DMS153 treated with DMSO at 0.1 percent for 48 hours (cell line): ENCODE results near the gene LRRC27.

Experiments used
- DNase-seq: peaks from one replicate; lab custom pipeline; 2025; ENCODE audit not compliant: unreplicated experiment; lab: John Stamatoyannopoulos, UW

The LRRC27 gene

DNA sequence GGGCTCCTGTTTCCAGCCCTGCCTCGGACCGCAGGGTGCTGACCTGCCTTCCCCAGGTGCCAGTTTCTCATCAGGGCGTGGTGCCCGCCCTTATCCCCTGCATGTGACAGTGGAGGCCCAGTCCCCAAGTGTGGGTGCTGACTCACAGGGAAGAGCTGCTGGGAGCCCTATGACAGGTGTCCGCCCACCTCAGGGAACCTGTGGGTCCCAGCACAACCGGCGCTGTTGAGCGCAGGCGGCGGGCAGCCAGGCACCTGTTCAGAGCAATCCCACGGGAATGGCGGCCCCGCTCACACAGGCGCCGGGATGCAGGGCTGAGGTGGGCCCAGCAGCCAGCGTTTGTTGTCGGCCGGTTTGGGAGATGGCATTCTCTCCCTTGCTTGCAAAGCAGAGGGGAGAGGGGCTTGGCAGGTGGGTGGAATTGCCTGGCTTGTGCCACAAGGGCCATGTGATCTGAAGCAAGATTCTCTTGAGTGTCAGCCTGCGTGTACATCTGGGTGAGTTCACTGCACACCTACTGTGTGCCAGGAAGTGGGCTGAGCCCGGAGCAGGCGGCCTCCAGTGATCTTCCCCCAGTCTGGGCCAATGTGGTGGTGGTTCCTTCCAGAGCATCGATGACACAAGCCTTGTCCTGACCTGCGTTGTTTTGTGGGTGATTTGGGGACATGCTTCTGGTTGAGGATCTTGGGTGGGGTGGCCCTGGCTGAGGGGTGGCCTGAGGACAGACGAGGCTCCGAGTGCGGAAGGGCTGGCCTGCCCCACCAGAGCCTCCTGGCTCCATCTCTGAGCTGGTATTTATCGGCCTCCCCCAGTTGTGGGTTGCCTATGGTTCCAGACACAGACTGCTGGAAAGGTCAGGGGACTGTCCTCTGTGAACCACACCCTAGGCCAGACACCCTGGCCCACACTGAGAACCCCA, 67.4 kb downstream of the LRRC27 start:
- no peak for DNase-seq

DNA sequence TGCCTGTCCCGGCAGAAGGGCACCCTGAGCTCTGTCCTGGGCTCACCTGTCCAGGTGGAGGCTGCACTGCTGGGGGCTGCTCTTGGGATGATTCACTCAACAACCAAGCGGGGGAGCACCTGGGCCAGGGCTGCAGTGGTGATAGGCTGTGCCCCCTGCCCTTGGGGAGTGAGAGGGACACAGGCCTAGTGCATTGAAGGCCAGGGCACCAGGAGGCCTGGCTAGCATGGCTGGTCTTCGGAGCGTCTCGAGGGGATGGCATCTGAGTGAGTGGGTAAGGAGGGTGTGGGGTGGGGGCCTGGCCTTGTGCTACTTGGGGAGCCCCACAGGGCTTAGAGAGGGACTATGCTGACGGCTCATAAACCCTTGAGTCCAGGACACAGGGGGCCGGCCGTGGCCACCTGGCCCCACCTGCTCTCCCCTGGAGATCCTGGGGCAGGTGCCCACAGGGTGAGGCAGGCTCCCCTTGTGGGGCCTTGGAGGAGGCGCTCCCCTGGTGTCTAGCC, 68.1 kb downstream of the LRRC27 start:
- no peak for DNase-seq

GRCh38 chr10:132400547-132401151, 68.7 kb downstream of the LRRC27 start:
- DNase-seq: no peak

DNA sequence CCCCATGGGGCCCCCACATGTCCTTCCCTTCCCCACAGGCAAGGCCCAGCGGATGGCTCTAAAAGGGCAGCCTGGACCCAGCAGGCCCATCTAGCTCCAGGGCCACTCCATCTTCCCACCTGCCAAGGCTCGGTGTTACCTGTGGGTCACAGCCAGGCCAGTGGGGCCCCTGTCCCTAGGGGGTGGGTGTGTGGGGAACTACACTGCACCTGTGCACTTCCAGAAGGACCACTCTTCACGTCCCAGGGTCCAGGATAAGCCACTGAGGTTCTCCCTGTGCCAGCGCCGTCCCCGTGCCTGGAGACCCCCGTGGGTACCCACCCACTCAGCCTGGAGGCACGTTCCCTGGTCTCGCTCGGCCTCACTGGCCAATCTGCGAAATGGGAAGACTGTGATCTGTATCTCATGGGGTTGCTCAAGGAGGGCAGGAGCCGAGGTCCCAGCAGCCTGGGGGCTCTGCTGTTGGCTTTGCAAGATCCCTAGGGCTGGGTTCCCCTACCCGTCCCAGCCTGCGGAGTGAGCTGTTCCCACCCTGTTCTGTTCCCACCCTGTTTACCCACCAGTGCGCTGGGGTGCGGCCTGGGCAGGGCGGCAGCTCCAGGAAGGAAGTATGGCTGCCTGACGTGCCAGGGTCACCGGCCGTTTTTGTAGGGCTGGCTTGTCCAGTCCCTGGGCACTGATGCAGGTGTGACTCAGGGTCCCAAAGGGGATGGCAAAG, 69.6 kb downstream of the LRRC27 start:
- no peak for DNase-seq

- DNase-seq: no peak
These were observed 70.8 kb downstream of the LRRC27 start for GRCh38 chr10:132402781-132403241.

DNA sequence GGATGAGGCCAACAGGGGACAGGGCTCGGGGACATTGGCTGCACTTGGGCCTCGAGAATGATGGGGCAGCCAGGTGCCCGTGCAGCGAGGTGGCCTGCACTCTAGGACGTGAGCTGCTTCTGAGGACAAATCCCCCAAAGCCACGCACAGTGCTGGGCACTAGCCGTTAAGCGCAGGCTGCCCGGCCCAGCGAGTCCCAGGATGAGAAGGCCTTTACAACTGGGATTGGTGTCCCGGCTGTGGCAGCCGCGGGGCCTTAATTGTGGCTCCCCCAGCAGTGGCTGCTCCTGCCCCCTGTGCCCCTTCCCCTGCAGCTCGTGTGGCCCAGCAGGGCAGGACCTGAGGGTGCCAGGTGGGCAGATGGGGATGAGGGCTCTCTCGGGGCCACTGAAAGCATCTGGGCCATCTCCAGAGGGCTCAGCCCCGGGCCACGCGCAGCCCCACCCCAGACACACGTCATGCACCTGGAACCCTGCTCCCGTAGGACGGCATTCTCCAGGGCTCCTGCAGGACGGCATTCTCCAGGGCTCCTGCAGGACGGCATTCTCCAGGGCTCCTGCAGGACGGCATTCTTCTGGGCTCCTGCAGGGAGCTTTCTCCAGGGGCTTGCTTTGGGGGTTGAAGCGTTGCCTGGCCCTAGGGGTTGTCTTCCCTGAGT, 71.6 kb downstream of the LRRC27 start:
- no peak for DNase-seq

- DNase-seq: no peak
These were observed 72.3 kb downstream of the LRRC27 start for GRCh38 chr10:132404169-132404880.

- DNase-seq: no peak
These were observed 73.0 kb downstream of the LRRC27 start for GRCh38 chr10:132404911-132405462.

DNA sequence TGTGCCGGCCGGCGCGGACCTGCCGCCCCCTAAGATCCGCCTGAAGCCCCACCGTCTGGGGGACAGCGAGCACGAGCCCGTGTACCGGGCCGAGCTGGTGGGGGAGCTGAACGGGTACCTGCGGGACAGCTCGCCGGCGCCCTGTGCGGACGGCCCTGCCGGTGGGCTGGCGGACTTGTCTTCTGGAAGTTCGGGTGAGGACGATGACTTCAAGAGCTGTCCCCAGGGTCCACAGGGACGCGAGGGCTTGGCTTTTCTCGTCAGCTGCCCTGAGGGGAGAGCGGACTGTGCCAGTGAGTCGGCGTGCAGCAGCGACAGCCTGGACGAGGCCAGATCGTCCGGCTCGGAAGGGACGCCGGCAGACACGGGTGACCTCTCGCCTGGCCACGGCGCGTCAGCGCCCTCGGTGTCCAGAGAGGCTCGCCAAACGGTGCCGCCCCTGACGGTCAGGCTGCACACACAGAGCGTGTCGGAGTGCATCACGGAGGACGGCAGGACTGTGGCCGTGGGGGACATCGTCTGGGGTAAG, 73.5 kb downstream of the LRRC27 start:
- no peak for DNase-seq

GRCh38 chr10:132406181-132406580, 74.2 kb downstream of the LRRC27 start:
- DNase-seq: no peak

- no peak for DNase-seq
These were observed 74.8 kb downstream of the LRRC27 start for GRCh38 chr10:132406750-132407149.

GRCh38 chr10:132407243-132407746, 75.3 kb downstream of the LRRC27 start:
- DNase-seq: no peak

DNA sequence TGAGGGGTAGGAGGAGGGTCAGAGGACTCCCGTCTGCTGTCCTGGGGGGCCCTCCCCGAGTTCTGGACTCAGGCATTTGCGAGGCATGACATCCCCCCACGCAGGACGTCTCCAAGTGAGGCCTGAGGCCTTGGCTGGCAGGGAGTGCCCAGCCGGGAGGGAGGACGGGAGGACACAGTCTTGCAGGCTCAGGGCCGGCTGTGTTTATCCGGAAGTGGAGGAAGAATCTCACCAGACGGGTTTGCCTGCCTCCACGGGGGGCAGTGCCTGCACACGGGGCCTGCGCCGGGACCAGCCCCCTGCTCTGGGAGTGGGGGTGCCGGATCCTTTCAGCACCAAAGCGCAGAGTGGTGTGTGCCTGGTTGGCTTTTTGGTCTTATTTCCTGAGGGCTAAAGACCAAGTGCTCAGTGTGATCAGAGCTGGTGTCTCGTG, 75.9 kb downstream of the LRRC27 start:
- DNase-seq: peak; percentile 86

GRCh38 chr10:132408367-132408781, 76.4 kb downstream of the LRRC27 start:
- DNase-seq: no peak

- DNase-seq: no peak
These were observed 77.1 kb downstream of the LRRC27 start for GRCh38 chr10:132408823-132409666.

GRCh38 chr10:132409667-132410028, 77.7 kb downstream of the LRRC27 start:
- DNase-seq: no peak

- no peak for DNase-seq
These were observed 78.2 kb downstream of the LRRC27 start for GRCh38 chr10:132410056-132410778.
